Measurements from ENCODE around the gene PDCD1LG2.
A peak's percentile ranks its signal among the peaks of the same experiment; 100 is the strongest.
"Not testable (repeated sequence)": the region's sequence is repeated elsewhere in the genome, so short reads cannot be mapped to it uniquely, and the experiment has no call there.

The PDCD1LG2 gene

DNA sequence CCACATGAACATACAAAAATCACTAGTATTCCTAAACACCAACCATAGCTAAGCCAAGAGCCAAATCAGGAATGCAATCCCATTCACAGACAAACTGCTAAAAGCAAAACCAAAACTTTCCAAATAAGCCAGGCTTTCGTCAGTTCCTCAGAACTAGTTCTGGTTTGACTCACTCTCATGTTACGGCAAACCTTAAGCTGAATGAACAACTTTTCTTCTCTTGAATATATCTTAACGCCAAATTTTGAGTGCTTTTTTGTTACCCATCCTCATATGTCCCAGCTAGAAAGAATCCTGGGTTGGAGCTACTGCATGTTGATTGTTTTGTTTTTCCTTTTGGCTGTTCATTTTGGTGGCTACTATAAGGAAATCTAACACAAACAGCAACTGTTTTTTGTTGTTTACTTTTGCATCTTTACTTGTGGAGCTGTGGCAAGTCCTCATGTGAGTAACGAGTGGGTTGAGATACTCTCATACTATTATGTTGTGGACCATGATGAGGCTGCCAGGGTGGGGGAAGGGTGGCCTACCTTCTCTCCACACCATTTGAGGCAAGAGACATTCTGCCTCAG is at the start of gene PDCD1LG2:
TSS of gene PDCD1LG2 (plus strand) at position 172 of the 572 bp plus-strand sequence. CDS start 12,016 bp downstream, outside the sequence.
- peak; percentile 78 for DNase-seq (ENCODE audit: low read depth)
- TF ChIP-seq, protein P1, sequence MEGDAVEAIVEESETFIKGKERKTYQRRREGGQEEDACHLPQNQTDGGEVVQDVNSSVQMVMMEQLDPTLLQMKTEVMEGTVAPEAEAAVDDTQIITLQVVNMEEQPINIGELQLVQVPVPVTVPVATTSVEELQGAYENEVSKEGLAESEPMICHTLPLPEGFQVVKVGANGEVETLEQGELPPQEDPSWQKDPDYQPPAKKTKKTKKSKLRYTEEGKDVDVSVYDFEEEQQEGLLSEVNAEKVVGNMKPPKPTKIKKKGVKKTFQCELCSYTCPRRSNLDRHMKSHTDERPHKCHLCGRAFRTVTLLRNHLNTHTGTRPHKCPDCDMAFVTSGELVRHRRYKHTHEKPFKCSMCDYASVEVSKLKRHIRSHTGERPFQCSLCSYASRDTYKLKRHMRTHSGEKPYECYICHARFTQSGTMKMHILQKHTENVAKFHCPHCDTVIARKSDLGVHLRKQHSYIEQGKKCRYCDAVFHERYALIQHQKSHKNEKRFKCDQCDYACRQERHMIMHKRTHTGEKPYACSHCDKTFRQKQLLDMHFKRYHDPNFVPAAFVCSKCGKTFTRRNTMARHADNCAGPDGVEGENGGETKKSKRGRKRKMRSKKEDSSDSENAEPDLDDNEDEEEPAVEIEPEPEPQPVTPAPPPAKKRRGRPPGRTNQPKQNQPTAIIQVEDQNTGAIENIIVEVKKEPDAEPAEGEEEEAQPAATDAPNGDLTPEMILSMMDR (IDR thresholded peaks at IDR 0.05; ENCODE audit: insufficient read depth, low read depth, low read length, missing control alignments): no peak
- H3K4me3 ChIP-seq (ENCODE audit: low read depth, low read length): peak within 1 kb of the TSS; percentile 69

DNA sequence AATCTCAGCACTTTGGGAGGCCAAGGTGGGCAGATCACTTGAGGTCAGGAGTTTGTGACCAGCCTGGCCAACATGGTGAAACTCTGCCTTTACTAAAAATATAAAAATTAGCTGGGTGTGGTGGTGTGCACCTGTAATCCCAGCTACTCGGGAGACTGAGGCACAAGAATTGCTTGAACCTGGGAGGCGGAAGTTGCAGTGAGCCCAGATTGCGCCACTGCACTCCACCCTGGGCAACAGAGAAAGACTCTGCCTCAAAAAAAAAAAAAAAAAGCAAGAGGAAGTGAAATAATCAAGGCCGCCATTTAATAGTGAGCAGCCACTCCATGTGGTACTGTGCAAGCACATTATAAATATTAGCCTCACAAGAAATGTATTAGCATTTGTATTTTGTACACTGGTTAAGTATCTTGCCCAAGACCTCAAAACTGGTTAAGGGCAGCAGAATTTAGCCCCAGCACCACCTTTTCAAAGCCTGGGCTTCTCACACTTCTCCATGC is 45.5 kb upstream of the PDCD1LG2 start:
- H3K4me3 ChIP-seq (ENCODE audit: low read depth, low read length); DNase-seq (ENCODE audit: low read depth): not testable (repeated sequence)

DNA sequence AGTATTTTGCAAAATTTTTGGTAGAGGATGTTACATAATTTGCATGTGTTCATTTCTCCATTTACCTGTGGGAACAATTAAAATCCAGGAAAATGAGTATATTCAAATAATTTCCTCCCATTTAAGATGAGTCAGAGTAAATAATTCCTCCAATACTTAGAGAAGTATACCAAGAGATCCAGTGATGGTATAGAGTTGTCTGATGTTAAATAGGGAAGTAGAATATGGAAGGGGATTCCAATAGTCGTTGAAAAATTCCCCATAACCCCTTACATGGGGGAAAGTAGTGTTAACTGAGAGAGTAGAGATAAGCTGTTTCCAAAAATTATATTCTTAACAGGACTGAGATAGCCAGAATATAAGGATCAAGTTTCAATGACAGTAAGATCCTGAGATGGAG is 44.3 kb upstream of the PDCD1LG2 start:
- H3K4me3 ChIP-seq (ENCODE audit: low read depth, low read length): no peak overlapping the region
- no peak for DNase-seq (ENCODE audit: low read depth)
- TF ChIP-seq, protein P1 (IDR thresholded peaks at IDR 0.05; ENCODE audit: insufficient read depth, low read depth, low read length, missing control alignments): no peak

DNA sequence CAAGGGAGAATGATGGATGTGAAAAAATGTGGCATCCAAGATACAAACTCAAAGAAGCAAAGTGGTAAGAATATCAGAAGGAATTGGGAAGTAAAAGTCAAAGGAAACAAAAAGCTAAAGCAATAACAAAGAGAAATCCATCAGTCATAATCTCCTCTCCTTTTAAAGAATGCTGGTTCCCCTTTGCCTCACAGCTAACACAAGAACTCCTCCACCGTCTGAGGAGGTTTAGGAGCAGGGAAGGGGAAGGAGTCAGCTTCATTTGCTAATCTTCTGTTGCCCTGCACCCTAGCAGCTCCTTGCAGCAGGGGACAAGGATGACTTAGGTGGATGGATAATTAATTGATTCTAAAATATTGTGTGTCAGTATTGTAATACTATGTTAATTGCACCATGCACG is 43.6 kb upstream of the PDCD1LG2 start:
- TF ChIP-seq, protein P1 (IDR thresholded peaks at IDR 0.05; ENCODE audit: insufficient read depth, low read depth, low read length, missing control alignments): no peak
- H3K4me3 ChIP-seq (ENCODE audit: low read depth, low read length): no peak overlapping the region
- no peak for DNase-seq (ENCODE audit: low read depth)

DNA sequence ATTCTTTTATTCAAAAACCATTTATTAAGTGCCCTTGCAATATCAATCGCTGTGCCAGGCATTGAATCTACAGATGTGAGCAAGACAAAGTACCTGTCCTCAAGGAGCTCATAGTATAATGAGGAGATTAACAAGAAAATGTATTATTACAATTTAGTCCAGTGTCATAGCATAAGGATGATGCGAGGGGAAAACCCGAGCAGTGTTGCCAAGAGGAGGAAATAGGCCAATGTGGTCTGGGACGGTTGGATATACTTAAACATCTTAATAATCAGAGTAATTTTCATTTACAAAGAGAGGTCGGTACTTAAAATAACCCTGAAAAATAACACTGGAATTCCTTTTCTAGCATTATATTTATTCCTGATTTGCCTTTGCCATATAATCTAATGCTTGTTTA is 41.5 kb upstream of the PDCD1LG2 start:
- no peak overlapping the region for H3K4me3 ChIP-seq (ENCODE audit: low read depth, low read length)
- TF ChIP-seq, protein P1 (IDR thresholded peaks at IDR 0.05; ENCODE audit: insufficient read depth, low read depth, low read length, missing control alignments): no peak
- no peak for DNase-seq (ENCODE audit: low read depth)

DNA sequence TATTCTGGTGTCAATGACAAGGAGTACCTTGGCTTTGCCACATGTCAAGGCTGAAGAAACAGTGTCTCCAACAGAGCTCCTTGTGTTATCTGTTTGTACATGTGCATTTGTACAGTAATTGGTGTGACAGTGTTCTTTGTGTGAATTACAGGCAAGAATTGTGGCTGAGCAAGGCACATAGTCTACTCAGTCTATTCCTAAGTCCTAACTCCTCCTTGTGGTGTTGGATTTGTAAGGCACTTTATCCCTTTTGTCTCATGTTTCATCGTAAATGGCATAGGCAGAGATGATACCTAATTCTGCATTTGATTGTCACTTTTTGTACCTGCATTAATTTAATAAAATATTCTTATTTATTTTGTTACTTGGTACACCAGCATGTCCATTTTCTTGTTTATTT is 40.2 kb upstream of the PDCD1LG2 start:
- TF ChIP-seq, protein P1 (IDR thresholded peaks at IDR 0.05; ENCODE audit: insufficient read depth, low read depth, low read length, missing control alignments): no peak

DNA sequence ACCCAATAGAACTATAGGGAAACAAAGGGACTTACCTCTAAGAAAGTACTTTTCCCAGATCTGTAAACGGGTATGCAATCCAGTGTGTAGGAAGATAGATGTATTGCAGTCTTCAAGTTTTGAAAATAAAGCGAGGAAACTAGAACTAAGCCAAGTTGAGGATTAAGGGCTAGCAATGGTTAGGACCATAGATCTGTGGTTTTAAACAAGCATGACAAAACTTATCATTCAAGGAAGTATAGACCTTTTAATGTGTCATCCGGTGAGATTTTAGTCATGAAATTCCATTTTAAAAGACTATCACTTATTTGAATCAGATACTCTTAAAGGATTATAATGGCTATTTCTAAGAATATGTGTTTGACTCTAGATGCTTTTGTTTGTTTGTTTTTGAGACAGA is 39.5 kb upstream of the PDCD1LG2 start:
- H3K4me3 ChIP-seq (ENCODE audit: low read depth, low read length): no peak overlapping the region
- TF ChIP-seq, protein P1 (IDR thresholded peaks at IDR 0.05; ENCODE audit: insufficient read depth, low read depth, low read length, missing control alignments): no peak
- DNase-seq (ENCODE audit: low read depth): no peak

More for the DNA sequence above, 40.2 kb upstream of the PDCD1LG2 start:
- no peak for DNase-seq (ENCODE audit: low read depth)
- H3K4me3 ChIP-seq (ENCODE audit: low read depth, low read length): no peak overlapping the region

DNA sequence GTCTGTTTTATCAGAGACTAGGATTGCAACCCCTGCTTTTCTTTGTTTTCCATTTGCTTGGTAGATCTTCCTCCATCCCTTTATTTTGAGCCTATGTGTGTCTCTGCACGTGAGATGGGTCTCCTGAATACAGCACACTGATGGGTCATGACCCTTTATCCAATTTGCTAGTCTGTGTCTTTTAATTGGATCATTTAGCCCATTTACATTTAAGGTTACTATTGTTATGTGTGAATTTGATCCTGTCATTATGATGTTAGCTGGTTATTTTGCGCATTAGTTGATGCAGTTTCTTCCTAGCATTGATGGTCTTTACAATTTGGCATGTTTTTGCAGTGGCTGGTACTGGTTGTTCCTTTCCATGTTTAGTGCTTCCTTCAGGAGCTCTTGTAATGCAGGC is 34.7 kb upstream of the PDCD1LG2 start:
- not testable (repeated sequence) for DNase-seq (ENCODE audit: low read depth); H3K4me3 ChIP-seq (ENCODE audit: low read depth, low read length)

Measured in GM12865 (cell line).